Thyroid gland (tissue), 4 donors: ENCODE results near the gene GPC6. TPM values are rescaled to one million over a fixed set of nuclear protein-coding genes. Genes with fewer than 3 reads are reported as not detected.

Experiments used
- DNase-seq, 2 donors: peaks; one replicate each; pipeline ENCODE4 v3.0.0-alpha.2; 2019
- H3K27ac ChIP-seq, 3 donors: fragments of 200-600 bp; sonication (generic); 1 replicate in 2 of 3; 2 replicates in 1 of 3; pipeline ENCODE4 v1.5.1; 2016 to 2019; ENCODE audit warnings: mild to moderate bottlenecking in 1 of 3, moderate library complexity in 1 of 3
- H3K27me3 ChIP-seq: fragments of 200-600 bp; sonication (generic); one replicate; pipeline ENCODE4 v1.5.1; 2019
- H3K36me3 ChIP-seq, 2 donors: fragments of 200-600 bp; sonication (generic); one replicate each; pipeline ENCODE4 v1.5.1; 2016 to 2019
- H3K4me1 ChIP-seq, 2 donors: fragments of 200-600 bp; sonication (generic); one replicate each; pipeline ENCODE4 v1.5.1; 2017 to 2019
- H3K4me3 ChIP-seq, 3 donors: fragments of 200-600 bp; sonication (generic); replicated peaks in 1 of 3; 1 replicate in 2 of 3; 2 replicates in 1 of 3; pipeline ENCODE4 v1.5.1; 2016; ENCODE audit warnings: mild to moderate bottlenecking in 1 of 3
- H3K9me3 ChIP-seq: fragments of 200-600 bp; sonication (generic); one replicate; pipeline ENCODE4 v1.5.1; 2017
- POLR2A ChIP-seq, 2 donors: fragments of 450-650 bp; IDR thresholded peaks; one replicate each; pipeline ENCODE4 v1.6.1; 2017; ENCODE audit warnings: antibody characterized with exemption in 2 of 2, mild to moderate bottlenecking in 2 of 2, moderate library complexity in 1 of 2
- WGBS, 2 donors: methylation state at CpG; one replicate each; pipeline ENCODE4 v1.1.5; 2017; 5-methylcytosine and 5-hydroxymethylcytosine counted together
- intact Hi-C: fragments of 100-400 bp; cut with DNase I; formaldehyde crosslinking; loops from one replicate; pipeline ENCODE4 v1.15.1; 2023
- total RNA-seq, 4 donors: library from RNA; depleted of rRNA; stranded (reverse); fragments of >200 nt; gene quantifications; one replicate each; pipeline ENCODE4 v1.2.3, GENCODE V29; 2016
- TF ChIP-seq, protein P1 (sequence below), 6 experiments: fragments of 200-600 bp in 3 of 6; fragments of 450-650 bp in 3 of 6; sonication (generic) in 3 of 6; IDR thresholded peaks; one replicate each; pipeline ENCODE4 v1.5.1; 2016 to 2019; ENCODE audit warnings: antibody characterized with exemption in 6 of 6, mild to moderate bottlenecking in 2 of 6, inconsistent platforms in 1 of 6, moderate library complexity in 1 of 6

Gene GPC6
- total RNA-seq, 4 donors from 2014 or later: 2.8 to 13.4 (median 7.5) TPM

DNA sequence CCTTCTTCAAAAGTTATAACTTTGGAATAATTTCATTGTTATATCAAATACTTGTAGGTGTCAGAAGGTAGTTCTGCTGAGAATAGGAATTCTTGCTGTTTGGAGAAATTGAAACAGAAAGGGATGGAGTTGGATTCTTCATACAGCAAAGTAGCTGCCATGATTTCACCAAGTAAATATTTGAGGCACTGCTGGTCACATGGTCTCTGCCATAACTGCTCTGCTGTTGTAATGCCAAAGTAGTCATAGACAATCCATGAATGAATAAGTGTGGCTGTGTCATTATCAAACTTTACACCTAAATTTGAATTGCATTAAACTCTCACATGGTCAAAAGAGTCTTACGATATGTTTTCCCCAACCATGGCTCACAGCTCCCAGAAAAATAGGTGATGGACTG is 308.6 kb downstream of the GPC6 start:
- H3K27ac ChIP-seq: no peak overlapping the region
- intact Hi-C loops: no loop called here
- H3K4me3 ChIP-seq: no peak overlapping the region
- 94 to 98% methylated on average over 1 of the region's 1 CpG for WGBS, 2 donors
- no peak for TF ChIP-seq POLR2A (IDR thresholded peaks at IDR 0.05)
- TF ChIP-seq, protein P1, sequence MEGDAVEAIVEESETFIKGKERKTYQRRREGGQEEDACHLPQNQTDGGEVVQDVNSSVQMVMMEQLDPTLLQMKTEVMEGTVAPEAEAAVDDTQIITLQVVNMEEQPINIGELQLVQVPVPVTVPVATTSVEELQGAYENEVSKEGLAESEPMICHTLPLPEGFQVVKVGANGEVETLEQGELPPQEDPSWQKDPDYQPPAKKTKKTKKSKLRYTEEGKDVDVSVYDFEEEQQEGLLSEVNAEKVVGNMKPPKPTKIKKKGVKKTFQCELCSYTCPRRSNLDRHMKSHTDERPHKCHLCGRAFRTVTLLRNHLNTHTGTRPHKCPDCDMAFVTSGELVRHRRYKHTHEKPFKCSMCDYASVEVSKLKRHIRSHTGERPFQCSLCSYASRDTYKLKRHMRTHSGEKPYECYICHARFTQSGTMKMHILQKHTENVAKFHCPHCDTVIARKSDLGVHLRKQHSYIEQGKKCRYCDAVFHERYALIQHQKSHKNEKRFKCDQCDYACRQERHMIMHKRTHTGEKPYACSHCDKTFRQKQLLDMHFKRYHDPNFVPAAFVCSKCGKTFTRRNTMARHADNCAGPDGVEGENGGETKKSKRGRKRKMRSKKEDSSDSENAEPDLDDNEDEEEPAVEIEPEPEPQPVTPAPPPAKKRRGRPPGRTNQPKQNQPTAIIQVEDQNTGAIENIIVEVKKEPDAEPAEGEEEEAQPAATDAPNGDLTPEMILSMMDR (IDR thresholded peaks at IDR 0.05): no peak
- H3K36me3 ChIP-seq: no peaks in the 10 kb centered on the region
- no peaks in the 10 kb centered on the region for H3K27me3 ChIP-seq
- H3K9me3 ChIP-seq: no peaks in the 10 kb centered on the region
- no peak for DNase-seq
- H3K4me1 ChIP-seq: no peaks in the 10 kb centered on the region

DNA sequence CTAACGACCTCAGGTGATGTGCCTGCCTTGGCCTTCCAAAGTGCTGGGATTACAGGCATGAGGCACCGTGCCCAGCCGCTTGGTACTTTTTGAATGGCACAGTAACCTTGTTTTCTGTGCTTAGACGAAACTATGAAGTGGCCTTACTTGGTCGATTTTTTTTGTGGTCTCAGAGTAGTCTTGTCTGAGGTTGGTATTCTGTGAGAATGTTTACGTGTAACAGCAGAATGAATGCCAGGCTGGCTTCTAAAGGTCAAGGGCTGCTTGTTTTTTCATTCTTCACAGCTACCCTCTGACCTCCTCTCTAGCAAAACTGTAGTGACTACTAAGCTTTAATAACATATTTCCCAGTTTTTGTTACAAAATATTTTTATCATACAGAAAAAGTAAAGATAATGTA is 313.3 kb downstream of the GPC6 start:
- intact Hi-C loops: no loop called here

DNA sequence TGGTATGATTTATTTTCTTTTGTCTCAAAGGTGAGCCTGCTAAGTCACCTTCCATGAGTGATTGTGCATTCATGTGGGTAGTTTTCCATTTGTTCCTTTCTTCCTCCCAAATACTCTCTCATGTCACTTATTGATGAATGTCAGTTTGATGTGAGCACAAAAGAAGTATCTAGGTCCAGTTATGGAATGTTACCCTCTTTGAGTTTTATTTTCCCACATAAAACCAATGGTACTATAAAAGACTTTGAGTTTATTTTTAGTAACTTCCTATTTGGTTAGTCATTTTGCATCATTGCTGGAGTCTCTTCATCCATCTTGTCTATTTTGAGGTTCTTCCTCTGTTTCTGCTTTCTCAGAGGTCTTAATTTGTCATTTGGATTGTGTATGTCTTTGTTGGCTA is 321.3 kb downstream of the GPC6 start:
- Histone ChIP-seq H3K4me3 (no peak overlapping the region), H3K36me3 (no peaks in the 10 kb centered on the region), H3K27me3 (no peaks in the 10 kb centered on the region), H3K9me3 (no peaks in the 10 kb centered on the region), H3K4me1 (no peaks in the 10 kb centered on the region), H3K27ac (no peak overlapping the region)
- intact Hi-C loops: no loop called here
- TF ChIP-seq POLR2A (IDR thresholded peaks at IDR 0.05): no peak
- TF ChIP-seq, protein P1 (IDR thresholded peaks at IDR 0.05): no peak
- DNase-seq: no peak

More for the DNA sequence above, 313.3 kb downstream of the GPC6 start:
- Histone ChIP-seq H3K27ac (no peak overlapping the region), H3K36me3 (no peaks in the 10 kb centered on the region), H3K9me3 (no peaks in the 10 kb centered on the region), H3K4me3 (no peak overlapping the region), H3K27me3 (no peaks in the 10 kb centered on the region), H3K4me1 (no peaks in the 10 kb centered on the region)
- TF ChIP-seq, protein P1 (IDR thresholded peaks at IDR 0.05): no peak
- no peak for TF ChIP-seq POLR2A (IDR thresholded peaks at IDR 0.05)
- no peak for DNase-seq
- WGBS, 2 donors: 88 to 95% methylated on average over 6 of the region's 6 CpGs

DNA sequence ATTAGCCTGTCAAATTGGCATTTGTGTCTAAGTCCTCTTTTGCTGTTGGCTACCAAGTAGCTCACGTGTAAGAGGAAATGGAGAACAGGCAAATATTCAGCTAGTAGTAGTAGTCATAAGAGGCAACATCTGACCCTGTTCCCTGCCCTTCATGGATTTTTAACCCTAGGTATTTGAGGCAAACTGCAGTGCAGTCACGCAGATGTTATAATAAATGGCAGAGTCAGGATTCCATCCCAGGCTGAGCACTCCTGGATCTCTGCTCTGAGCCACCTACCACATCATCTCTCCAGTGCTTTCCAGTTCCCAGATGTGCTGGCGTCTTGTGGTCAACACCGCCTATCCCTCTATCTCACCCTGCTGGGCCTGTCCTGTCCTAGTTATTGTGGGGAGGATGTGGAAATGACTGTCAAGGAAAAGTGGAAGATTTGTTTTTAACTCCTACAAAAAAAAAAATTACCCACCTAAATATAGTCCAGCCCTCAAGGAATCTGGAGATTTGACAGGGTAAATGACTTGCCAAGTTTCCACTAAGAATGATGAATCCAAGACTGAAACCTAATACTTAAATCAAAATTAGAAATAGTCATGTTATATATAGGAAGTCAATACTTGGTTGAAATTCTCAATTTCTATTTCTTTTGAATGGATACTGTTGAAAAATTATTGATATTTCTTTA is 322.9 kb downstream of the GPC6 start:
- WGBS, 2 donors: 87 to 88% methylated on average over 4 of the region's 4 CpGs
- Histone ChIP-seq H3K9me3 (no peaks in the 10 kb centered on the region), H3K27me3 (no peaks in the 10 kb centered on the region), H3K4me1 (no peaks in the 10 kb centered on the region), H3K4me3 (no peak overlapping the region), H3K27ac (no peak overlapping the region), H3K36me3 (no peaks in the 10 kb centered on the region)
- DNase-seq: no peak
- intact Hi-C loops: no loop called here
- TF ChIP-seq, protein P1 (IDR thresholded peaks at IDR 0.05): no peak
- no peak for TF ChIP-seq POLR2A (IDR thresholded peaks at IDR 0.05)

DNA sequence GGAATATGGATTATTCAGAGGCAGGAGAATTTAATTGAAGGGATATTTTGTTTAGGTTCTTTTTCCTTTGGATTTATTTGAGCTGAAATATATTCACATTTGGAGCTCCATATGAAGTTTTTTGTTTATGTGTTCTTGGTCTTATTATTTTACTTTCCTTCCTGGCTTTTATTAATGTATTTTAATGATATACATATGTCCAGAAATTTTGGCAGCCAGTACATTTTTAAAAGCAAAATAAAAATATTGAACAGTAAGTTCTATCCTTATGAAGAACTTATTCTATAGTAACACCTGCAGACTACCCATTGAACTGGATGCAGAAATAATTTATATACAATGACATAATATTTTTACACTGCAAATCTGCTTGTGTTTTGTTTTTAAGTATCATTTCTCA is 323.6 kb downstream of the GPC6 start:
- DNase-seq: no peak
- H3K27me3 ChIP-seq: no peaks in the 10 kb centered on the region
- H3K4me3 ChIP-seq: no peak overlapping the region
- TF ChIP-seq, protein P1 (IDR thresholded peaks at IDR 0.05): no peak
- no peak for TF ChIP-seq POLR2A (IDR thresholded peaks at IDR 0.05)
- intact Hi-C loops: no loop called here
- H3K36me3 ChIP-seq: no peaks in the 10 kb centered on the region
- no peaks in the 10 kb centered on the region for H3K4me1 ChIP-seq
- no peaks in the 10 kb centered on the region for H3K9me3 ChIP-seq
- no peak overlapping the region for H3K27ac ChIP-seq
